ENCODE measurements around the gene NCKAP5L. TPM values are rescaled to one million over a fixed set of nuclear protein-coding genes. Genes with fewer than 3 reads are reported as not detected.
A peak's percentile ranks its signal among the peaks of the same experiment; 100 is the strongest.

The NCKAP5L gene, protein sequence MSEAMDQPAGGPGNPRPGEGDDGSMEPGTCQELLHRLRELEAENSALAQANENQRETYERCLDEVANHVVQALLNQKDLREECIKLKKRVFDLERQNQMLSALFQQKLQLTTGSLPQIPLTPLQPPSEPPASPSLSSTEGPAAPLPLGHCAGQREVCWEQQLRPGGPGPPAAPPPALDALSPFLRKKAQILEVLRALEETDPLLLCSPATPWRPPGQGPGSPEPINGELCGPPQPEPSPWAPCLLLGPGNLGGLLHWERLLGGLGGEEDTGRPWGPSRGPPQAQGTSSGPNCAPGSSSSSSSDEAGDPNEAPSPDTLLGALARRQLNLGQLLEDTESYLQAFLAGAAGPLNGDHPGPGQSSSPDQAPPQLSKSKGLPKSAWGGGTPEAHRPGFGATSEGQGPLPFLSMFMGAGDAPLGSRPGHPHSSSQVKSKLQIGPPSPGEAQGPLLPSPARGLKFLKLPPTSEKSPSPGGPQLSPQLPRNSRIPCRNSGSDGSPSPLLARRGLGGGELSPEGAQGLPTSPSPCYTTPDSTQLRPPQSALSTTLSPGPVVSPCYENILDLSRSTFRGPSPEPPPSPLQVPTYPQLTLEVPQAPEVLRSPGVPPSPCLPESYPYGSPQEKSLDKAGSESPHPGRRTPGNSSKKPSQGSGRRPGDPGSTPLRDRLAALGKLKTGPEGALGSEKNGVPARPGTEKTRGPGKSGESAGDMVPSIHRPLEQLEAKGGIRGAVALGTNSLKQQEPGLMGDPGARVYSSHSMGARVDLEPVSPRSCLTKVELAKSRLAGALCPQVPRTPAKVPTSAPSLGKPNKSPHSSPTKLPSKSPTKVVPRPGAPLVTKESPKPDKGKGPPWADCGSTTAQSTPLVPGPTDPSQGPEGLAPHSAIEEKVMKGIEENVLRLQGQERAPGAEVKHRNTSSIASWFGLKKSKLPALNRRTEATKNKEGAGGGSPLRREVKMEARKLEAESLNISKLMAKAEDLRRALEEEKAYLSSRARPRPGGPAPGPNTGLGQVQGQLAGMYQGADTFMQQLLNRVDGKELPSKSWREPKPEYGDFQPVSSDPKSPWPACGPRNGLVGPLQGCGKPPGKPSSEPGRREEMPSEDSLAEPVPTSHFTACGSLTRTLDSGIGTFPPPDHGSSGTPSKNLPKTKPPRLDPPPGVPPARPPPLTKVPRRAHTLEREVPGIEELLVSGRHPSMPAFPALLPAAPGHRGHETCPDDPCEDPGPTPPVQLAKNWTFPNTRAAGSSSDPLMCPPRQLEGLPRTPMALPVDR (N-terminal part only)
- polyA plus RNA-seq (2013, experiment 1 of 2), result 32.2 TPM
- polyA plus RNA-seq (2013, experiment 2 of 2), result 26.3 TPM

DNA sequence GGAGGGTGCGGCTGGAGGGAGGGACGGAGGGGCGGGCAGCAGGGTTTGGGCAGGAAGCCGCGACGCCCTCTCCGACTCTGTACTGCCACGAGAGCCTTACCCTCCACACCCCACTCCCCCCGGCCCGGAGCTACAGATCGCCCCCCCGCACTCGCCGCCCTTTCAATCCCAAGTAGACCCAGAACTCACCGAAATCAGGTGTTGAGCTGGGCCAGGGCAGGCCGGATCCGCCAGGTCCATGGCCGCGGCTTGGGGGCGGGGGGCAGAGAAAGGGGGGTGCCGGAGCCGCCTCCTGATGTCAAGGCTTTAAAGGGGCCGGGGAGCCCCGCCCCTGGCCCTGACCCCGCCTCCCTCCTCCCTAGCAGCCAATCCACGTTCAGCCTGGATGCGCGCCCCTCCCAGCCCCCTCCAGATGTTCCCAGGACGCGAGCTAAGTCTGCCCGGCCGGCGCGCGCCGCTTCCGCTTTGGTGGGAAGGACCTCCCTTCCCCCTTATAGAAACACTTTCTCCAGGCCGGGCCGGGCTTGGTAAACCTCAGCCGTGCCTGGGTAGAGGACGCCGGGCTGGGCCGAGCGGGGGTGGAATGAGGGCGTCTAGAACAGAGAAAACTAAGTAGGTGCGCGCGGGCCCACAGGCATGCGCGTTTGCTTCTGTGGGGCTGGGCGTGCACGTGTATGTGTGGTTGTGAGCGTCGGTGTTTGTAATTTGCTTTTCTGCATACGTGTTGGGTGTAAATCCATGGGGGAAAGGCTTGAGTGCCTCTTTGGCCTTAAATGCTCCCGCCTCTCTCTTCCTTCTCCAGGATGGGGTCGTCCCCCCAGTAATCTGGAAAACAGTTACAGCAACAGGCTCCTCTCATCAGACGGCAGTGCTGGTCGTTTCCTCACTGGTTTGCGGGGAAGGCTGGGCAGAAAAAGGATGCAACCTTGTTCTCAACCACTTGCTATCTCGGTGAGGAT is at the start of gene NCKAP5L:
Gene NCKAP5L (minus strand): TSS at position 281 of the 959 bp plus-strand sequence. CDS start 24,369 bp downstream, outside the sequence.
- peak within 1 kb of the TSS; percentile 70 for H3K4me3 ChIP-seq (ENCODE audit: extremely low read depth, insufficient read depth, low read length, poor library complexity, severe bottlenecking)
- H3K9me3 ChIP-seq (ENCODE audit: control insufficient read depth, low read length), result no peaks in the 10 kb centered on the region
- H3K4me1 ChIP-seq (ENCODE audit: control insufficient read depth, insufficient read depth, low read length, poor library complexity, severe bottlenecking), result peaks cover 25% of the 10 kb centered on the region
- 3 to 5% methylated on average over 21 to 23 of the region's 61 CpGs for WGBS, 2 experiments (ENCODE audit: insufficient coverage in 2 of 2)
- peaks cover 20% of the 10 kb centered on the region for H3K36me3 ChIP-seq (ENCODE audit: control insufficient read depth, insufficient read depth, low read length)
- H3K27ac ChIP-seq (ENCODE audit: low read depth, low read length, severe bottlenecking), result peak within 1 kb of the TSS; percentile 89

DNA sequence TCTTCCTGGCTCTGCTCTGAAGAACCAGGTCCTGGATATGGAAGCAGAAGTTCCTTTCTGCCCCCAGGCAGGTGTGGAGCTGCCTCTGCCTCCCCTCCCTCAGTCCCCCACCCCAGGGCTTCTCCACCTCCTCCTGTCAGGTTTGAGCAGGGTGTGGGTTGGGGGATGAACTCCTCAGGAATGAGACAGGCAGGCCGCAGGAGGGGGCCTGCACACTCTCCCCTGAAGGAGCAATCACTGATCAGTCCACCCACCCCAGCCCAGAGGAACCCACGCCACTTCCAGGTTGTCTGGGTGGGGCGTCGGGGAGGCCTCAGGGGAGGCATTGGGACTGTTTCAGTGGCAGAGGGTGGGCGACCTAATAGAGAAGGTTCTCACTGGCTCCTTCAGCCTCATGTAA is 48.9 kb upstream of the NCKAP5L start:
- Histone ChIP-seq H3K9me3 (ENCODE audit: control insufficient read depth, low read length) (no peaks in the 10 kb centered on the region), H3K4me3 (ENCODE audit: extremely low read depth, insufficient read depth, low read length, poor library complexity, severe bottlenecking) (no peak overlapping the region), H3K36me3 (ENCODE audit: control insufficient read depth, insufficient read depth, low read length) (no peaks in the 10 kb centered on the region), H3K4me1 (ENCODE audit: control insufficient read depth, insufficient read depth, low read length, poor library complexity, severe bottlenecking) (peaks cover 2% of the 10 kb centered on the region), H3K27ac (ENCODE audit: low read depth, low read length, severe bottlenecking) (no peak overlapping the region)
- WGBS, 2 experiments (ENCODE audit: insufficient coverage in 2 of 2), result 90 to 91% methylated on average over 3 of the region's 5 CpGs

GRCh38 chr12:49876070-49876469 is 47.9 kb upstream of the NCKAP5L start:
- no peaks in the 10 kb centered on the region for H3K9me3 ChIP-seq (ENCODE audit: control insufficient read depth, low read length)
- no peak overlapping the region for H3K27ac ChIP-seq (ENCODE audit: low read depth, low read length, severe bottlenecking)
- H3K4me3 ChIP-seq (ENCODE audit: extremely low read depth, insufficient read depth, low read length, poor library complexity, severe bottlenecking), result no peak overlapping the region
- H3K4me1 ChIP-seq (ENCODE audit: control insufficient read depth, insufficient read depth, low read length, poor library complexity, severe bottlenecking), result no peaks in the 10 kb centered on the region
- 90 to 95% methylated on average over 3 of the region's 3 CpGs for WGBS, 2 experiments (ENCODE audit: insufficient coverage in 2 of 2)
- no peaks in the 10 kb centered on the region for H3K36me3 ChIP-seq (ENCODE audit: control insufficient read depth, insufficient read depth, low read length)

- H3K27ac ChIP-seq (ENCODE audit: low read depth, low read length, severe bottlenecking), result no peak overlapping the region
- H3K36me3 ChIP-seq (ENCODE audit: control insufficient read depth, insufficient read depth, low read length), result no peaks in the 10 kb centered on the region
- H3K4me1 ChIP-seq (ENCODE audit: control insufficient read depth, insufficient read depth, low read length, poor library complexity, severe bottlenecking), result no peaks in the 10 kb centered on the region
- H3K4me3 ChIP-seq (ENCODE audit: extremely low read depth, insufficient read depth, low read length, poor library complexity, severe bottlenecking), result no peak overlapping the region
- H3K9me3 ChIP-seq (ENCODE audit: control insufficient read depth, low read length), result no peaks in the 10 kb centered on the region
- WGBS, 2 experiments (ENCODE audit: insufficient coverage in 2 of 2), result 96 to 97% methylated on average over 7 to 9 of the region's 9 CpGs
Observed at GRCh38 chr12:49875115-49875720, 47.0 kb upstream of the NCKAP5L start.

- Histone ChIP-seq H3K9me3 (ENCODE audit: control insufficient read depth, low read length) (no peaks in the 10 kb centered on the region), H3K36me3 (ENCODE audit: control insufficient read depth, insufficient read depth, low read length) (no peaks in the 10 kb centered on the region), H3K4me1 (ENCODE audit: control insufficient read depth, insufficient read depth, low read length, poor library complexity, severe bottlenecking) (peaks cover 7% of the 10 kb centered on the region), H3K27ac (ENCODE audit: low read depth, low read length, severe bottlenecking) (no peak overlapping the region), H3K4me3 (ENCODE audit: extremely low read depth, insufficient read depth, low read length, poor library complexity, severe bottlenecking) (no peak overlapping the region)
- 83% methylated on average over 7 to 9 of the region's 12 CpGs for WGBS, 2 experiments (ENCODE audit: insufficient coverage in 2 of 2)
Observed at GRCh38 chr12:49874142-49874897, 46.1 kb upstream of the NCKAP5L start.

GRCh38 chr12:49873361-49873934 is 45.2 kb upstream of the NCKAP5L start:
- Histone ChIP-seq H3K9me3 (ENCODE audit: control insufficient read depth, low read length) (no peaks in the 10 kb centered on the region), H3K36me3 (ENCODE audit: control insufficient read depth, insufficient read depth, low read length) (no peaks in the 10 kb centered on the region), H3K4me1 (ENCODE audit: control insufficient read depth, insufficient read depth, low read length, poor library complexity, severe bottlenecking) (peaks cover 15% of the 10 kb centered on the region), H3K4me3 (ENCODE audit: extremely low read depth, insufficient read depth, low read length, poor library complexity, severe bottlenecking) (no peak overlapping the region), H3K27ac (ENCODE audit: low read depth, low read length, severe bottlenecking) (no peak overlapping the region)
- WGBS, 2 experiments (ENCODE audit: insufficient coverage in 2 of 2), result 94 to 100% methylated on average over 1 to 2 of the region's 3 CpGs

DNA sequence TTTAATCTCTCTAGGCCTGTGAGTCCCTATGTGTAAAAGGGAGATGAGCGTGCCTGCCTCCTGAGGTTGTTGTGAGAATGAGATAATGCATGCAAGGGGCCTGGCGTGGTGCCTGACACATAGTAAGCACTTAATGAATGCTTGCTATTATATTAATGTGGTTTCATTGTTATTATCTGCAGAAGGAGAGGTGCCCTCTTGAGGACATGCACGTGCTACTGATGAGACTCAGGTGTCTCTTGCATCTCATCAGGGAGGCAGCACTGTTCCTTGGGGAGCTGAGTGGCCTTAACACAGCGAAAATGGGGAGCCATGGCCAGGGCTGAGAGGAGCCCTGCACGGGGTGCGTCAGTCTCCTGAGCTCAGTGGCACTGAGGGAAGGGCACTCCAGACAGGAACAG is 44.6 kb upstream of the NCKAP5L start:
- Histone ChIP-seq H3K4me1 (ENCODE audit: control insufficient read depth, insufficient read depth, low read length, poor library complexity, severe bottlenecking) (peaks cover 22% of the 10 kb centered on the region), H3K9me3 (ENCODE audit: control insufficient read depth, low read length) (no peaks in the 10 kb centered on the region), H3K27ac (ENCODE audit: low read depth, low read length, severe bottlenecking) (no peak overlapping the region), H3K4me3 (ENCODE audit: extremely low read depth, insufficient read depth, low read length, poor library complexity, severe bottlenecking) (no peak overlapping the region), H3K36me3 (ENCODE audit: control insufficient read depth, insufficient read depth, low read length) (no peaks in the 10 kb centered on the region)
- WGBS, 2 experiments (ENCODE audit: insufficient coverage in 2 of 2), result 73 to 83% methylated on average over 4 of the region's 6 CpGs

- Histone ChIP-seq H3K9me3 (ENCODE audit: control insufficient read depth, low read length) (no peaks in the 10 kb centered on the region), H3K4me1 (ENCODE audit: control insufficient read depth, insufficient read depth, low read length, poor library complexity, severe bottlenecking) (peaks cover 26% of the 10 kb centered on the region), H3K36me3 (ENCODE audit: control insufficient read depth, insufficient read depth, low read length) (no peaks in the 10 kb centered on the region), H3K27ac (ENCODE audit: low read depth, low read length, severe bottlenecking) (no peak overlapping the region), H3K4me3 (ENCODE audit: extremely low read depth, insufficient read depth, low read length, poor library complexity, severe bottlenecking) (no peak overlapping the region)
- WGBS, 2 experiments (ENCODE audit: insufficient coverage in 2 of 2), result 93 to 98% methylated on average over 5 of the region's 5 CpGs
Observed at GRCh38 chr12:49872381-49872780, 44.2 kb upstream of the NCKAP5L start.
